GM21723 (cell line): ENCODE data around the gene EPAS1.

Experiments used
- ATAC-seq: cut with Tn5 transposase; IDR thresholded peaks from one replicate; pipeline ENCODE4 v1.9.1; 2021; ENCODE audit warnings: mild to moderate bottlenecking, moderate library complexity; ENCODE audit not compliant: unreplicated experiment

EPAS1 gene

DNA sequence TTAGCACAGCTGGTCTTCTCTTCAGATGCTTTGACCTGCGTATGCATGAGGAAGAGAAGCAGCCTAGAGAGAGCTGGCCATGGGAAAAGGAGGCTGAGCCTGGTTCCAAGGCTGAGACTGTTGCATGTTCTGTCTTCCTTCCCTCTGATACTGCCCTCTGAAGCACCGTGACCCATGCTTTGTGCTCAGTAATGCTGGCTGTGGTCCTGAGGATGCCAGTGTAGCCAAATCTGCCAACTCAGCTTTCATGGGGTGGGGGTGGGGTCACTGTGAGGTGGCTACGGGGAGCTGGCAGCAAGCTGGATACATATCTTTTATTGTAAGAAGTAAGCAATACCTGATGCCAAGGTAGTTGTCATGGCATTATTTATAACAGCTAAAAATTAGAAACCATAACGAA lies 41.5 kb downstream of the EPAS1 start:
- no peak for ATAC-seq

- ATAC-seq = no peak
Measured at GRCh38 chr2:46339200-46339599, 42.0 kb downstream of the EPAS1 start.

DNA sequence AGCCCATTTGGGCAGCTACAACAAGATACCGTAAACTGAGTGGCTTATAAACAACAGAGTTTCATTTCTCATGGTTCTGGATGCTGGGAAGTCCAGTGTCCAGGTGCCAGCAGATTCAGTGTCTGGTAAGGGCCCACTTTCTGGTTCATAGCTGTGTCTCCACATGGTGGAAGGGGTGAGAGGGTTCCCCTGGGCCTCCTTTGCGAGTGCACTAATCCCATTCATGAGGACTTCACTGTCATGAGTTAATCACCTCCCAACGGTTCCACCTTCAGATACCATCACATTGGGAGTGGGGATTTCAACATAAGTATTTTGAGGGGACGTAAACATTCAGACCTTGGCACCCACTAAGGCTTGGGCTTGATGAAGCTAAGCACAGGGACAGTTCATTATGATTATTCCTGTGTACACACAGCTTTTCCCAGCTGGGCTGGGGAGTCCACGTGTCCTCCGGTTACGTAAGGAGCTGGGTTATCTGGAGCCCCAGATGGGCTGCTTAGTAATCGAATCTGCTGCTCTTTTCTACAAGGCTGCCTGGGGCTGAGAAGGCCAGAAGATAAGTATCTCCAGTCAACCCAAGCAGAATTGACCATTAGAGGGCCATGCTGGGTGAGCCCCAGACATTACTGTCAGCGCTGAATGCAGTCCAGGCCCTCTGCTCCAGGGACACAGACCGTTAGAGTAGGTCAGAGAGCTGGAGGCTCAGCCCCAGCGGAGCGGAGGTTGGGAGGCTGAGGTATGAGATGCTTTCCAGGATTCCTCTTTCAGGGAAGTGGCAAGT lies 42.7 kb downstream of the EPAS1 start:
- no peak for ATAC-seq

GRCh38 chr2:46340740-46341420 lies 43.7 kb downstream of the EPAS1 start:
- no peak for ATAC-seq

DNA sequence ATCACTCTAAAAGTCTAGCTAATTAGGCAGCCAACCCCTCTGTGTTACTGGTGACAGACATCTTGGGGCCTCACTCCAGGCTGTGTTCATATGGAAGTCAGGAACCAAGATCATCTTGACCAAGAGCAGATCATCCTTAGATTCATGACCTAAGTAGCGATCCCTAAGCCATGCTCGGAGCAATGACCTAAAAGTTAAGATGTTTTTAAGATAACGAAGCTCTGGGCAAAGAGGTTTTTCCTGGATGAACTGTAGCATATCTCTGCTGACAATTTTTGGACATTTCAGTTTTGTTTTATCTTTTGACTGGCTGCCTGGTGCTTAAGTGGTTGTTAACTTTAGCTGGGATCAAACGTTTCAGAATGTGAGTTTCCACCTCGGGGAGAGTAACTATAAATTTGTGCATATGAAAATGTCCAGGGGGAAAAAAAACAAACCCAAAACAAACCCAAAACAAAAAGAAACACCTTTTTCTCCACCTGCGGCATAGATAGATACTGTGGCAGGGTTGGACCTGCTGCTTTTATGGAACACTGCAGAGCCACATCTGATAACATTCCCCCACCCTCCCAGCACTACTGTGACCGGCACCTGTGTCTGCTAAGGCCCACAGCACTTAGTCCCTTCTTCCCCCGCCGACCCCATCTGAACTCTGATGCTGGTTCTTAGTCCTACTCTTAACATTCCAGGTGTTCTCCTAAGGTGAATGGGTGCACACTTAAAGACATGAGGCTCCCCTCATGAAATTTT lies 45.5 kb downstream of the EPAS1 start:
- ATAC-seq = no peak

DNA sequence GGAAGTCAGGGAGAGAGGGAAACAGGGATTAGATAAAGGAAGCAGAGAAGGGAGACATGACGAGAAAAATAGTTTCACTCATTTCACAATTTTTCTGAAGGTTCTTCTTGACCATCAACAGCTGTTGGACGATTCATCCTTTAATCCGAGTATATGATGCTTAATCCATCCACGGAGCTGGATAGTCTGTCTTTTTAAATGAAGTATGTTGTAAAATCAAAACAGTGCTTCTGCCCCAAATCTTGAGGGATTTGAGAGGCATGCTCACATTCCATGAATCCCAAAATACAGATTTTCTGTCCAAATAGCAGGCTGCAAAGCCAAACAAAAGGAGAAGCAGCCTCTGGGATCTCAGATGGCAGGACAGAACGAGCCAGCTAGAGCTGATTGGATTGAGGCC lies 47.5 kb downstream of the EPAS1 start:
- ATAC-seq = no peak

GRCh38 chr2:46345775-46346174 lies 48.6 kb downstream of the EPAS1 start:
- no peak for ATAC-seq

- no peak for ATAC-seq
Measured at GRCh38 chr2:46346719-46347118, 49.5 kb downstream of the EPAS1 start.

DNA sequence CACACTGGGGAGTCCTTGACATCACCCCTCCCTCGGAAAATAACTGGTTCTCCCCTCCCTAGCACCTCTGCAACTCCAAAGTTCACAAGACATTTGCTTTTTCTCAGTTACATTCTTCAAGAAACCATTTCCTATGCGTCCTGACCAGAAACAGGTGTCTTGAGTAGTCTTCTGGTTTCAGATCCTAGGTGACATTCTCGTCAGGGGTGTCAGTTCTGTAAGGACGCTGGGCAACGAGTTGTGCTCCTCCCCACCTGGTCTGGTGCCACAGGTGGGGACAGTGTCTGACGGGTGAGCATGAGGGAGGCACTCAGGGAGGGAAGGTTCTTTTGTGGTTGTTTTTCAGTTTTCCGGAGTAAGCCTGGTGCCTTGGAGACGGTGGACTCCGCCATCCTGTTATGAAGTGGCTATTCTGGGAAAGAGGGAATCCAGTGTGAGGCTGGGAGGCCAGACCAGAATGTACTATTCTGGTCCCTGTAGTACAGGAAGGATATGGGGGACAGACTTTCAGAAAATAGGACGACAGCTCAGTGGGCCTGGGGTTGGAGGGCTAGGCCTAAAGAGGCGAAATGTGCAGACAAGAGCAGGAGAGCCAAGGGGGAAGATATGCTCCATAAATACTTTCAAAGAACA lies 50.6 kb downstream of the EPAS1 start:
- no peak for ATAC-seq

DNA sequence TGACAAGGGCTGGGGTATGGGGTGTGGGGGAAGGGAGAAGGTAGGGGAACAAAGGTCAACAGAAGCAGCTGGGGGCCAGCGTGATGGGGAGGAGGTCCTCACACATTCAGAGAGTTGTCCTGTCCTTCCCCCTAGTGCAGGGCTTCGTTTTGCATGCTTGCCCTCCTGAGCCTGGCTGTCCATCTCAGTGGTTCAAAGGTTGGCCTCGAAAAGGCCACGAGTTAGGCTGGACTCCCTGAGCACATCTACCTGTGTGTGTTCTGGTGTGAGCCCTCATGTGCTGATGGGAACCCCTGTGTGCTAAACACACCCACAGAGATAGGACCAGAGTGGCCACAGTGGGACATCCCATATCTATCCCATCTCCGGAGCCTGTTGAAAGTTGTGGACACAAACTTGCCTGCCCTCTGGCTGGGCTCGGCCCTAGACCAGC lies 51.9 kb downstream of the EPAS1 start:
- no peak for ATAC-seq

DNA sequence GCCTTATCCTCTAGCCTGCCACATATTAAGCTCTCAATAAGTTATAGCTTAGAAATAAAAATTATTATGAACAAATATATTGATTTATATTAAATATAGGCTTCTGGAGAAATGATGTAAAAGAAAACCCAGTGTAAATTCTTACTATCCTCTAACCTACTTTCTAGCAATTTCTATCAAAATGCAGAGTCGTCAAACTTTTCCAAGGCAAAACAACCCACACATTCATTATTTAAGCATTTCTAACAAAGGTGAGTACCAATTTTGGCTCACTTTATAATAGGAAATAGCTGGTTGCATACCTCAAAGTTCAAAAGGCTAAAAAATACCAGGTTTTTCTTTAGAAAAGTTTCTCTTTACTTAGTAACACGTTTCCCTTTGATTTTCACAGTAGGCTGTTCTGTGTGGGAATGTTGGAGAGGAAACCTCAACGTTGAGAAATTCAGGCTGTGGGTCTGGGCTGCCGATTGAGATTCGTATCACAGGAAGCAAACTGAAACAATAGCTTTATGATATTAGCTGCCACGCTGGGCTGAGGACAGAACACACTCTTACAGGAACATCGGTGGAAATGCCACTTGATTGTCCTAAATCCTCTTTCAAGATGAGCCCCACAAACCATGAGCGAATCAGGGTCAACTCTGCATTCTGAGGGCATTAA lies 53.0 kb downstream of the EPAS1 start:
- no peak for ATAC-seq

DNA sequence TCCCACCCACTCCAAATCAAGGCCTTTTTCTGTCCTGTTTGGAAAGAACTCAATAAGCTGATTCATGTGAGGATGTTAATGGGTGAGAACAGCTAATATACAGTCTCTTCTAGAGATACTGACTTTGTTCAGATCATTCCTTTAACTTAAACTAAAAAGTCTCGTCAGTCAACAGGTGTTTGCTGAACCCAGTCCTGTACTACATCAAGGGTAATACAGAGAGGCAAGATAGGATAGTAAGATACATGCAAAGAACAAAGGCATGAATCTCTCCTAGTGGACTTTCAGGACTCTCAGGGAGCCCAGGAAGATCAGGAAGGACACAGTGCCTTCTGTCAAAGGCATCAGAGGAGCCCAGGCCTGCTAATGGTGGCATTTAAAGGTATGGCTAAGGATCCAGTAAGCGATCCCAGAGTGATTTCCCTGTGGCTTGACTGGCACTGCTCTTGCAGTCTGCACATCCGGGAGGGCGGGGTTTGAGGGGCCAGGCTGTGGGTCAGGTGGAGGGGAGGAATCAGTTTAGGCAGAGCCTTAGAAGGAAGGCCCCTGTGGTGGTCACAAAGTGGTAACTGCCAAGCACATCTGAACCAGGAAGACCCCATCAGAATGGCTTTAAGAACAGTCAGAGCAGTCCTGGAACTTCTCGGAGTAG lies 54.0 kb downstream of the EPAS1 start:
- ATAC-seq = no peak

GRCh38 chr2:46351750-46352138 lies 54.5 kb downstream of the EPAS1 start:
- ATAC-seq = no peak

GRCh38 chr2:46352621-46353020 lies 55.4 kb downstream of the EPAS1 start:
- no peak for ATAC-seq

DNA sequence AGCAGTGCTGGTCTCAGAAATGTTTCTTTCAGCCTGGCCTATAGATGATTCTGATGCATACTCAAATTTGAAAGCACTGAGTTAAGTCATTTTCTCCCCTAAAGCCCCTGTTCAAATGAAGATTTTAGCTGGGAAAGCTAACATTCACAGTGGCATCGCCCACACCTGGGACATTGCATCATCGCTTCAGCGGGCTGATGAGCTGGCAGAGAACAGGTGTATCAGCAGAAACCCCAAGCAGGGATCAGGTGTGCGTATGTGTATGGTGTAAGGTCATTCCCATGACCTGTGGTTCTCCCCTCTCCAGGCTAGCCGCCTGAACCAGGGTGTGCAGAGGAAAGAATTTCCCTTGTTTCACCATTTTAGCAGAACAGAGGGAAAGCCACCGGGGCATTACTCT lies 56.3 kb downstream of the EPAS1 start:
- ATAC-seq = no peak

GRCh38 chr2:46355756-46356155 lies 58.5 kb downstream of the EPAS1 start:
- ATAC-seq = no peak

- ATAC-seq = no peak
Measured at GRCh38 chr2:46356991-46357390, 59.8 kb downstream of the EPAS1 start.

GRCh38 chr2:46358713-46359112 lies 61.5 kb downstream of the EPAS1 start:
- no peak for ATAC-seq

DNA sequence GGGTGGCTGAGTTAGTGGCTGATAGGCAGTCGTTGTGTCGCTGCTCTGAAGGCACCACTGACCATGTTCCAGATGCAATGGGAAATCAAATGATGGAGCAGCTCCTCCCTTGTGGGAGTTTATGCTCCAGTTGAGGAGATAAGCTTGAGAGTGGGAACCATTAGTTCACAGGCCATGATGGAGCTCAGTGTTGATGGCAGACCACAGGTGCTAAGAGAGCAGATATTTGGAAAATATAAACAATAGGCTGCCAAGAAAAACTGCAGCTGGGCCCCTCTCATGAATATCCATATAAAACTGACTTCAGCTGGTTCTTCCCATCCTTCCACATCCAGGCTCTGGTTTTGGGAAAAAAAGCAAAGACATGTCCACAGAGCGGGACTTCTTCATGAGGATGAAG lies 63.1 kb downstream of the EPAS1 start:
- no peak for ATAC-seq

- no peak for ATAC-seq
Measured at GRCh38 chr2:46361920-46362666, 64.9 kb downstream of the EPAS1 start.
